NCI-H2081 (cell line): ENCODE measurements around the gene NPL.

Experiments used
- DNase-seq, 2 experiments: peaks; one replicate each; lab custom pipeline; 2025; lab: John Stamatoyannopoulos, UW

Gene NPL

GRCh38 chr1:182789138-182790076 lies at the start of gene NPL:
Gene NPL (plus strand): TSS chr1:182789773. CDS start chr1:182794372, 4,599 bp downstream.
- DNase-seq, result peak; percentile 47 to 72

GRCh38 chr1:182740120-182740519 lies 49.5 kb upstream of the NPL start:
- no peak for DNase-seq

GRCh38 chr1:182742780-182743179 lies 46.8 kb upstream of the NPL start:
- DNase-seq, result no peak

- DNase-seq, result no peak
Measured at GRCh38 chr1:182752077-182752988, 37.2 kb upstream of the NPL start.

- DNase-seq, result no peak
Measured at GRCh38 chr1:182754087-182754486, 35.5 kb upstream of the NPL start.

- no peak for DNase-seq
Measured at GRCh38 chr1:182754543-182755314, 34.8 kb upstream of the NPL start.

GRCh38 chr1:182755632-182756031 lies 33.9 kb upstream of the NPL start:
- DNase-seq, result no peak

- DNase-seq, result no peak
Measured at GRCh38 chr1:182756423-182756822, 33.1 kb upstream of the NPL start.

GRCh38 chr1:182761396-182762395 lies 27.9 kb upstream of the NPL start:
- no peak for DNase-seq

- no peak for DNase-seq
Measured at GRCh38 chr1:182762536-182762935, 27.0 kb upstream of the NPL start.

GRCh38 chr1:182764029-182764727 lies 25.4 kb upstream of the NPL start:
- DNase-seq, result no peak

- no peak for DNase-seq
Measured at GRCh38 chr1:182765391-182765790, 24.2 kb upstream of the NPL start.

- DNase-seq, result no peak
Measured at GRCh38 chr1:182766050-182766449, 23.5 kb upstream of the NPL start.

GRCh38 chr1:182766881-182767645 lies 22.5 kb upstream of the NPL start:
- no peak for DNase-seq

GRCh38 chr1:182768963-182769362 lies 20.6 kb upstream of the NPL start:
- no peak for DNase-seq

GRCh38 chr1:182770232-182770631 lies 19.3 kb upstream of the NPL start:
- DNase-seq, result no peak

- no peak for DNase-seq
Measured at GRCh38 chr1:182771187-182771984, 18.2 kb upstream of the NPL start.

- DNase-seq, result no peak
Measured at GRCh38 chr1:182777386-182777785, 12.2 kb upstream of the NPL start.
